IMR-90 (cell line): Measurements from ENCODE around the gene CLEC3A.

ENCODE experiments used
- ELK1 ChIP-seq: fragments of 150-350 bp; IDR thresholded peaks from 2 replicates; pipeline ENCODE4 v1.6.1; 2016; ENCODE audit warnings: low read depth, mild to moderate bottlenecking, low read length, moderate library complexity, borderline replicate concordance
- MAFK ChIP-seq: IDR thresholded peaks from 2 replicates; pipeline ENCODE4 v1.6.1; 2012; ENCODE audit warnings: low read depth, low read length, improper control_type of control experiment
- POLR2A ChIP-seq: IDR thresholded peaks from 2 replicates; pipeline ENCODE4 v1.6.1; 2012; ENCODE audit warnings: mild to moderate bottlenecking, low read depth, low read length
- RCOR1 ChIP-seq: IDR thresholded peaks from 2 replicates; pipeline ENCODE4 v1.6.1; 2012; ENCODE audit warnings: mild to moderate bottlenecking, low read length, improper control_type of control experiment; ENCODE audit not compliant: insufficient replicate concordance
- TF ChIP-seq, protein P1 (sequence below): conservative IDR thresholded peaks from 2 replicates; pipeline ENCODE4 v1.5.1; 2012; ENCODE audit warnings: mild to moderate bottlenecking, low read depth, low read length, improper control_type of control experiment

- TF ChIP-seq, protein P1, sequence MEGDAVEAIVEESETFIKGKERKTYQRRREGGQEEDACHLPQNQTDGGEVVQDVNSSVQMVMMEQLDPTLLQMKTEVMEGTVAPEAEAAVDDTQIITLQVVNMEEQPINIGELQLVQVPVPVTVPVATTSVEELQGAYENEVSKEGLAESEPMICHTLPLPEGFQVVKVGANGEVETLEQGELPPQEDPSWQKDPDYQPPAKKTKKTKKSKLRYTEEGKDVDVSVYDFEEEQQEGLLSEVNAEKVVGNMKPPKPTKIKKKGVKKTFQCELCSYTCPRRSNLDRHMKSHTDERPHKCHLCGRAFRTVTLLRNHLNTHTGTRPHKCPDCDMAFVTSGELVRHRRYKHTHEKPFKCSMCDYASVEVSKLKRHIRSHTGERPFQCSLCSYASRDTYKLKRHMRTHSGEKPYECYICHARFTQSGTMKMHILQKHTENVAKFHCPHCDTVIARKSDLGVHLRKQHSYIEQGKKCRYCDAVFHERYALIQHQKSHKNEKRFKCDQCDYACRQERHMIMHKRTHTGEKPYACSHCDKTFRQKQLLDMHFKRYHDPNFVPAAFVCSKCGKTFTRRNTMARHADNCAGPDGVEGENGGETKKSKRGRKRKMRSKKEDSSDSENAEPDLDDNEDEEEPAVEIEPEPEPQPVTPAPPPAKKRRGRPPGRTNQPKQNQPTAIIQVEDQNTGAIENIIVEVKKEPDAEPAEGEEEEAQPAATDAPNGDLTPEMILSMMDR: no peak
- TF ChIP-seq RCOR1 (no peak), MAFK (no peak), POLR2A (no peak), ELK1 (no peak)
Observed at GRCh38 chr16:77991701-77992100, 30.6 kb upstream of the CLEC3A start.
